Erythroblast (primary cell): ENCODE results near the gene DOCK1.

Experiments used
- GATA1 ChIP-seq: IDR thresholded peaks from 2 replicates; pipeline ENCODE4 v1.6.1; 2011; ENCODE audit warnings: low read depth, mild to moderate bottlenecking, control low read depth, low read length, moderate library complexity
- POLR2A ChIP-seq: IDR thresholded peaks from 2 replicates; pipeline ENCODE4 v1.6.1; 2011; ENCODE audit warnings: mild to moderate bottlenecking, low read length

DNA sequence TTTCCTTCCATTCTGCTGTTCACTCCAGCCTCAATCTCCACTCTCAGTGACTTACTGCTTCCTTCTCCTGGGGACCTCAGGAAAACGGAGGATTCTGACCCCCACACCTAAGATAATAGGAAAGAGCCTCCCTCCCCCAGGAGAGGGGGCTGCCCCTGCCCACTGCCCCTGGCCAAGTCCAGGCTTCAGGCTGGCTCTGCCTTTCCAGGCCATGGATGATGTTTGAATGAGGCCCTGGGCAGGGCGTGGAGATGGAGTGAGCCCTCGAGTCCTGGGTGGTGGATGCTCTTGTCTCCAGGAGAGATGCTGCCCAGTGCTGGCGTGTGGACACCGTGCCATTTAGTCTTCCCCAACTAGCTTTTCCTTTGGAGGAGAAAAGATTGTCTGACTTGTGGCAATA lies 184.2 kb downstream of the DOCK1 start:
- no peak for TF ChIP-seq POLR2A
- TF ChIP-seq GATA1: no peak
